ENCODE measurements around the gene VMO1. TPM values are rescaled to one million over a fixed set of nuclear protein-coding genes. Genes with fewer than 3 reads are reported as not detected.

VMO1 gene
- total RNA-seq, 1 experiment from 2014 or later: 1.2 TPM

- H3K4me3 Mint-ChIP-seq: peak overlapping the region; percentile 73
- DNase-seq (ENCODE audit: low spot score) (no peak), ATAC-seq (no peak)
- H3K36me3 Mint-ChIP-seq: no peaks in the 10 kb centered on the region
- POLR2A ChIA-PET: no interaction called here
- TF ChIP-seq ETV6 (CRISPR knock-in tag; IDR thresholded peaks at IDR 0.05) (no peak), MAX (CRISPR knock-in tag; IDR thresholded peaks at IDR 0.05) (no peak), SP1 (CRISPR knock-in tag; conservative IDR thresholded peaks at IDR 0.05) (no peak), NFYB (CRISPR knock-in tag; conservative IDR thresholded peaks at IDR 0.05; ENCODE audit: low read depth) (no peak), ZNF396 (CRISPR knock-in tag; IDR thresholded peaks at IDR 0.05; ENCODE audit: borderline replicate concordance) (no peak), PRRX2 (CRISPR knock-in tag; IDR thresholded peaks at IDR 0.05) (no peak), NFATC4 (CRISPR knock-in tag; IDR thresholded peaks at IDR 0.05) (no peak), FOXK1 (CRISPR knock-in tag; IDR thresholded peaks at IDR 0.05) (no peak), SMAD4 (CRISPR knock-in tag; IDR thresholded peaks at IDR 0.05) (no peak), GRHL2 (CRISPR knock-in tag; IDR thresholded peaks at IDR 0.05; ENCODE audit: insufficient replicate concordance, severe bottlenecking) (no peak), NR2C2 (CRISPR knock-in tag; IDR thresholded peaks at IDR 0.05) (no peak), ATF2 (CRISPR knock-in tag; IDR thresholded peaks at IDR 0.05; ENCODE audit: borderline replicate concordance, low read depth) (no peak), ATF6 (CRISPR knock-in tag; IDR thresholded peaks at IDR 0.05) (no peak), GABPB1 (CRISPR knock-in tag; IDR thresholded peaks at IDR 0.05) (no peak), CREB1 (CRISPR knock-in tag; IDR thresholded peaks at IDR 0.05) (no peak)
- TF ChIP-seq, protein P1, sequence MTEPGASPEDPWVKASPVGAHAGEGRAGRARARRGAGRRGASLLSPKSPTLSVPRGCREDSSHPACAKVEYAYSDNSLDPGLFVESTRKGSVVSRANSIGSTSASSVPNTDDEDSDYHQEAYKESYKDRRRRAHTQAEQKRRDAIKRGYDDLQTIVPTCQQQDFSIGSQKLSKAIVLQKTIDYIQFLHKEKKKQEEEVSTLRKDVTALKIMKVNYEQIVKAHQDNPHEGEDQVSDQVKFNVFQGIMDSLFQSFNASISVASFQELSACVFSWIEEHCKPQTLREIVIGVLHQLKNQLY (CRISPR knock-in tag; IDR thresholded peaks at IDR 0.05): no peak
- TF ChIP-seq, protein P2, sequence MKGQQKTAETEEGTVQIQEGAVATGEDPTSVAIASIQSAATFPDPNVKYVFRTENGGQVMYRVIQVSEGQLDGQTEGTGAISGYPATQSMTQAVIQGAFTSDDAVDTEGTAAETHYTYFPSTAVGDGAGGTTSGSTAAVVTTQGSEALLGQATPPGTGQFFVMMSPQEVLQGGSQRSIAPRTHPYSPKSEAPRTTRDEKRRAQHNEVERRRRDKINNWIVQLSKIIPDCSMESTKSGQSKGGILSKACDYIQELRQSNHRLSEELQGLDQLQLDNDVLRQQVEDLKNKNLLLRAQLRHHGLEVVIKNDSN (CRISPR knock-in tag; IDR thresholded peaks at IDR 0.05): no peak
- TF ChIP-seq, protein P3, sequence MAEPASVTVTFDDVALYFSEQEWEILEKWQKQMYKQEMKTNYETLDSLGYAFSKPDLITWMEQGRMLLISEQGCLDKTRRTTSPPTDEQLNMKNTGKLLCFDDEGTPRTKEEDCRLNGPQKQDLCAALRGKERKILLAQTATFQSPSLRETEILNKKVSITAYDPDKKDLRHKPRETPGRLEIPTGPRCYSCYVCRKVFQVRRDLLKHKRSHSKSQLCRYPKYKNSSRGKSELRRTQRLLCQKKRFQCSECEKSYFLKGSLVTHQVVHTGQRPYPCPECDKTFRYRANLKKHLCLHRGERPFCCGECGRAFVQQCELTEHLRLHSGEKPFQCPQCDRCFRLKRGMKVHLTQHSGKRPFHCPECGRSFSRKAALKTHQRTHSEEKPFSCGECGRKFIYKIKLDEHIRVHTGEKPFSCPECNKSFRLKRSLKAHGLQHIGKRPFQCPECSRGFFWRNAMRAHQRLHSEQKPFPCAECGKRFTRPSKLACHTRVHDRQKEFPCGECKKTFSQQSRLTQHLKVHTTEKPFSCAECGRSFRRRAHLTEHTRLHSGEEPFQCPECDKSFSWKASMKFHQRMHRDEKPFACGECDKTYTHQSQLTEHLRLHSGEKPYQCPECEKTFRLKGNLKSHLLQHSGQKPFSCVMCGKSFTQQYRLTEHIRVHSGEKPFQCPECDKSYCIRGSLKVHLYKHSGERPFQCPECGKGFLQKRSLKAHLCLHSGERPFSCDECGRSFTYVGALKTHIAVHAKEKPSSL (CRISPR knock-in tag; conservative IDR thresholded peaks at IDR 0.05): no peak
- TF ChIP-seq, protein P4, sequence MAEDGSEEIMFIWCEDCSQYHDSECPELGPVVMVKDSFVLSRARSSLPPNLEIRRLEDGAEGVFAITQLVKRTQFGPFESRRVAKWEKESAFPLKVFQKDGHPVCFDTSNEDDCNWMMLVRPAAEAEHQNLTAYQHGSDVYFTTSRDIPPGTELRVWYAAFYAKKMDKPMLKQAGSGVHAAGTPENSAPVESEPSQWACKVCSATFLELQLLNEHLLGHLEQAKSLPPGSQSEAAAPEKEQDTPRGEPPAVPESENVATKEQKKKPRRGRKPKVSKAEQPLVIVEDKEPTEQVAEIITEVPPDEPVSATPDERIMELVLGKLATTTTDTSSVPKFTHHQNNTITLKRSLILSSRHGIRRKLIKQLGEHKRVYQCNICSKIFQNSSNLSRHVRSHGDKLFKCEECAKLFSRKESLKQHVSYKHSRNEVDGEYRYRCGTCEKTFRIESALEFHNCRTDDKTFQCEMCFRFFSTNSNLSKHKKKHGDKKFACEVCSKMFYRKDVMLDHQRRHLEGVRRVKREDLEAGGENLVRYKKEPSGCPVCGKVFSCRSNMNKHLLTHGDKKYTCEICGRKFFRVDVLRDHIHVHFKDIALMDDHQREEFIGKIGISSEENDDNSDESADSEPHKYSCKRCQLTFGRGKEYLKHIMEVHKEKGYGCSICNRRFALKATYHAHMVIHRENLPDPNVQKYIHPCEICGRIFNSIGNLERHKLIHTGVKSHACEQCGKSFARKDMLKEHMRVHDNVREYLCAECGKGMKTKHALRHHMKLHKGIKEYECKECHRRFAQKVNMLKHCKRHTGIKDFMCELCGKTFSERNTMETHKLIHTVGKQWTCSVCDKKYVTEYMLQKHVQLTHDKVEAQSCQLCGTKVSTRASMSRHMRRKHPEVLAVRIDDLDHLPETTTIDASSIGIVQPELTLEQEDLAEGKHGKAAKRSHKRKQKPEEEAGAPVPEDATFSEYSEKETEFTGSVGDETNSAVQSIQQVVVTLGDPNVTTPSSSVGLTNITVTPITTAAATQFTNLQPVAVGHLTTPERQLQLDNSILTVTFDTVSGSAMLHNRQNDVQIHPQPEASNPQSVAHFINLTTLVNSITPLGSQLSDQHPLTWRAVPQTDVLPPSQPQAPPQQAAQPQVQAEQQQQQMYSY (CRISPR knock-in tag; IDR thresholded peaks at IDR 0.05): no peak
- peaks cover 87% of the 10 kb centered on the region for H3K27me3 Mint-ChIP-seq (ENCODE audit: low read depth)
- H3K4me1 Mint-ChIP-seq: peaks cover 19% of the 10 kb centered on the region
- H3K9me3 Mint-ChIP-seq: no peaks in the 10 kb centered on the region
- no peak overlapping the region for H3K27ac Mint-ChIP-seq
- CTCF ChIA-PET: interaction anchor here (1.3 kb wide), 1 partner anchor 9 kb away, joined by 5 read pairs; the partner anchor contains the start of gene MED11
Measured at GRCh38 chr17:4740584-4740983, 45.6 kb downstream of the VMO1 start.
